Endothelial cell (in vitro differentiated cells): ENCODE results near the gene SCFD2. TPM values are rescaled to one million over a fixed set of nuclear protein-coding genes. Genes with fewer than 3 reads are reported as not detected.

Source experiments
- DNase-seq: peaks from one replicate; pipeline ENCODE4 v3.0.0; 2021; ENCODE audit warnings: low spot score
- H3K27ac Mint-ChIP-seq: one replicate; pipeline ENCODE4 v1.8.0; 2021; ENCODE audit warnings: mixed read lengths, inconsistent platforms; ENCODE audit not compliant: unreplicated experiment
- H3K27me3 Mint-ChIP-seq: one replicate; pipeline ENCODE4 v1.8.0; 2021; ENCODE audit warnings: mild to moderate bottlenecking, moderate library complexity, mixed read lengths, inconsistent platforms; ENCODE audit not compliant: unreplicated experiment
- H3K36me3 Mint-ChIP-seq: one replicate; pipeline ENCODE4 v1.8.0; 2021; ENCODE audit warnings: mild to moderate bottlenecking, low read depth, mixed read lengths, inconsistent platforms; ENCODE audit not compliant: unreplicated experiment
- H3K4me1 Mint-ChIP-seq: one replicate; pipeline ENCODE4 v1.8.0; 2021; ENCODE audit warnings: mild to moderate bottlenecking, mixed read lengths, inconsistent platforms; ENCODE audit not compliant: unreplicated experiment
- H3K4me3 Mint-ChIP-seq: one replicate; pipeline ENCODE4 v1.8.0; 2021; ENCODE audit warnings: mild to moderate bottlenecking, mixed read lengths, inconsistent platforms; ENCODE audit not compliant: unreplicated experiment
- H3K9me3 Mint-ChIP-seq: one replicate; pipeline ENCODE4 v1.8.0; 2021; ENCODE audit warnings: mixed read lengths, inconsistent platforms; ENCODE audit not compliant: unreplicated experiment
- CTCF ChIP-seq: fragments of 200-600 bp; sonication (generic); IDR thresholded peaks from one replicate; pipeline ENCODE4 v1.5.0; 2021; ENCODE audit warnings: antibody characterized with exemption; ENCODE audit not compliant: unreplicated experiment
- total RNA-seq: library from RNA; stranded (reverse); fragmentation: NEBNext Ultra II Directional; extraction: Animal tissue kit (Norgen Biotek cat#: 25700); gene quantifications from one replicate; pipeline ENCODE4 v1.2.1, GENCODE V29; 2021; ENCODE audit not compliant: unreplicated experiment

The SCFD2 gene
- total RNA-seq, 1 donor from 2014 or later, result 13.6 TPM

- Mint-ChIP-seq H3K27me3 (no peaks in the 10 kb centered on the region), H3K4me1 (no peaks in the 10 kb centered on the region), H3K9me3 (no peaks in the 10 kb centered on the region), H3K4me3 (no peak overlapping the region), H3K27ac (no peak overlapping the region), H3K36me3 (no peaks in the 10 kb centered on the region)
- TF ChIP-seq CTCF, result no peak
- no peak for DNase-seq
Measured at GRCh38 chr4:52961666-52962412, 404.0 kb downstream of the SCFD2 start.

GRCh38 chr4:52959541-52959940 lies 406.3 kb downstream of the SCFD2 start:
- H3K4me1 Mint-ChIP-seq, result no peaks in the 10 kb centered on the region
- H3K27ac Mint-ChIP-seq, result no peak overlapping the region

GRCh38 chr4:52957835-52958631 lies 407.8 kb downstream of the SCFD2 start:
- no peaks in the 10 kb centered on the region for H3K36me3 Mint-ChIP-seq
- H3K9me3 Mint-ChIP-seq, result no peaks in the 10 kb centered on the region
- H3K27me3 Mint-ChIP-seq, result no peaks in the 10 kb centered on the region
- H3K4me3 Mint-ChIP-seq, result no peak overlapping the region
- TF ChIP-seq CTCF, result no peak
- H3K27ac Mint-ChIP-seq, result no peak overlapping the region
- H3K4me1 Mint-ChIP-seq, result no peaks in the 10 kb centered on the region
- no peak for DNase-seq

More at GRCh38 chr4:52959541-52959940, 406.3 kb downstream of the SCFD2 start:
- Mint-ChIP-seq H3K9me3 (no peaks in the 10 kb centered on the region), H3K4me3 (no peak overlapping the region), H3K36me3 (no peaks in the 10 kb centered on the region), H3K27me3 (no peaks in the 10 kb centered on the region)
- DNase-seq, result no peak
- TF ChIP-seq CTCF, result no peak

- no peak for TF ChIP-seq CTCF
- H3K27ac Mint-ChIP-seq, result no peak overlapping the region
- H3K27me3 Mint-ChIP-seq, result no peaks in the 10 kb centered on the region
- DNase-seq, result no peak
- no peak overlapping the region for H3K4me3 Mint-ChIP-seq
- no peaks in the 10 kb centered on the region for H3K9me3 Mint-ChIP-seq
- H3K36me3 Mint-ChIP-seq, result no peaks in the 10 kb centered on the region
- H3K4me1 Mint-ChIP-seq, result no peaks in the 10 kb centered on the region
Measured at GRCh38 chr4:52957220-52957686, 408.6 kb downstream of the SCFD2 start.

GRCh38 chr4:52956691-52957090 lies 409.2 kb downstream of the SCFD2 start:
- H3K4me3 Mint-ChIP-seq, result no peak overlapping the region
- H3K27me3 Mint-ChIP-seq, result no peaks in the 10 kb centered on the region
- H3K4me1 Mint-ChIP-seq, result no peaks in the 10 kb centered on the region
- no peak for DNase-seq
- H3K36me3 Mint-ChIP-seq, result no peaks in the 10 kb centered on the region
- TF ChIP-seq CTCF, result no peak
- H3K27ac Mint-ChIP-seq, result no peak overlapping the region
- no peaks in the 10 kb centered on the region for H3K9me3 Mint-ChIP-seq
